Fibroblast of villous mesenchyme (primary cell): ENCODE data around the gene HCFC1R1. TPM values are rescaled to one million over a fixed set of nuclear protein-coding genes. Genes with fewer than 3 reads are reported as not detected.
A peak's percentile ranks its signal among the peaks of the same experiment; 100 is the strongest.

Experiments
- DNase-seq: peaks from one replicate; pipeline ENCODE4 v3.0.0-alpha.2; 2010; ENCODE audit warnings: low read depth
- H3K4me3 ChIP-seq: 2 replicates; pipeline ENCODE4 v1.5.1; 2011; ENCODE audit warnings: low read depth, mild to moderate bottlenecking, low read length
- total RNA-seq: library from RNA; depleted of rRNA; stranded (reverse); fragments of >200 nt; gene quantifications from 2 replicates; pipeline ENCODE4 v1.2.3, GENCODE V29; 2012
- TF ChIP-seq, protein P1 (sequence below): IDR thresholded peaks from 2 replicates; pipeline ENCODE4 v1.5.1; 2012; ENCODE audit warnings: low read depth, mild to moderate bottlenecking, low read length; ENCODE audit not compliant: insufficient read depth

The HCFC1R1 gene
- total RNA-seq, 1 donor = 28.1 TPM

DNA sequence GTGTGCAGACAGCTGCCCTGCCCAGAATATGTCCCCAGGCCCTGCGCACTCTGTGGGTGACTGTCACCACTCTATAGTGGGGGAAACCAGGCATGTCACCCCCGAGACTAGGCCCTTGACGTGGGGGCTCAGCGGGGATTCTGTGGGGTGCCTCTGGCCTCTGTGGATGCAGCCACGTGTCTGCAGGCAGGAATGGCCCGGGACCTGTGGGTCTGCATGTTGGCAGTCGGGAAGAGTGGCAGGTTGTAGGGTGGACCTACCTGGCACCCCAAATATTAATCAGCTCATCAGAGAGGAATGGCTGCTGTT, 42.7 kb upstream of the HCFC1R1 start:
- H3K4me3 ChIP-seq = no peak overlapping the region
- no peak for DNase-seq
- TF ChIP-seq, protein P1, sequence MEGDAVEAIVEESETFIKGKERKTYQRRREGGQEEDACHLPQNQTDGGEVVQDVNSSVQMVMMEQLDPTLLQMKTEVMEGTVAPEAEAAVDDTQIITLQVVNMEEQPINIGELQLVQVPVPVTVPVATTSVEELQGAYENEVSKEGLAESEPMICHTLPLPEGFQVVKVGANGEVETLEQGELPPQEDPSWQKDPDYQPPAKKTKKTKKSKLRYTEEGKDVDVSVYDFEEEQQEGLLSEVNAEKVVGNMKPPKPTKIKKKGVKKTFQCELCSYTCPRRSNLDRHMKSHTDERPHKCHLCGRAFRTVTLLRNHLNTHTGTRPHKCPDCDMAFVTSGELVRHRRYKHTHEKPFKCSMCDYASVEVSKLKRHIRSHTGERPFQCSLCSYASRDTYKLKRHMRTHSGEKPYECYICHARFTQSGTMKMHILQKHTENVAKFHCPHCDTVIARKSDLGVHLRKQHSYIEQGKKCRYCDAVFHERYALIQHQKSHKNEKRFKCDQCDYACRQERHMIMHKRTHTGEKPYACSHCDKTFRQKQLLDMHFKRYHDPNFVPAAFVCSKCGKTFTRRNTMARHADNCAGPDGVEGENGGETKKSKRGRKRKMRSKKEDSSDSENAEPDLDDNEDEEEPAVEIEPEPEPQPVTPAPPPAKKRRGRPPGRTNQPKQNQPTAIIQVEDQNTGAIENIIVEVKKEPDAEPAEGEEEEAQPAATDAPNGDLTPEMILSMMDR = no peak

DNA sequence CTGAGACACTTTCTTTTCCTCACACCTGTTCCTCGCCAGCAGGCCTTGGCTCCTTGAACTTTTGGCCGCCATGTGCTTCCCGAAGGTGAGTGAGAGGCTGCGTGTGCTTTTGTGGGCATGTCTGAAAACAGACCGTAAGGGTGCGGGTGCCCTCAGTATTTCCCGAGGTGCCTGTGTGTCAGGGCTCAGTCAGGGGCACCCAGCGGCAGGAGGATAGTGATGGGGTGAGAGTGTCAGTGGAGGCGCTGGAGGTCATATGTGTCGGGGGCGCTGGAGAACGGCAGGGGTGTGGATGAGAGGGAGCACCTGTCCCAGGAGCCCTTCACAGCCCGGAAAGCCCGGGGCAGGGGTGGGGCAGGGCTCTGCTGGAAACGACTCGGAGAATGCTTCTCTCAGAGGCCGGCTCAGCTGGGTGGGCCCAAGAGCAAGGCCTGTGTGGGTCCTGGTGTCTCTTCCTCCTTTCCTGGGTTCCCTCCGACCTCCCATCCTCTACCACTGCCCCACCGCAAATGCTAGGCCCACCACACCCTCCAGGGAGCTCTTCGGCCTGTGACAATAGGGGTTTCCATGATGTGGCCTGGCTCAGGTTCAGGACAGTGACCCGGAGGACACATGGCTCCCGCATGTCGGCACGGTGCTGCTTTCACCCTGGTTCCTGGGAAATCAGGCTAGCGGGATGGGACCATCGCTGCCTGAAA, 42.1 kb upstream of the HCFC1R1 start:
- peak overlapping the region; percentile 40 for H3K4me3 ChIP-seq
- DNase-seq = no peak
- TF ChIP-seq, protein P1 = no peak

DNA sequence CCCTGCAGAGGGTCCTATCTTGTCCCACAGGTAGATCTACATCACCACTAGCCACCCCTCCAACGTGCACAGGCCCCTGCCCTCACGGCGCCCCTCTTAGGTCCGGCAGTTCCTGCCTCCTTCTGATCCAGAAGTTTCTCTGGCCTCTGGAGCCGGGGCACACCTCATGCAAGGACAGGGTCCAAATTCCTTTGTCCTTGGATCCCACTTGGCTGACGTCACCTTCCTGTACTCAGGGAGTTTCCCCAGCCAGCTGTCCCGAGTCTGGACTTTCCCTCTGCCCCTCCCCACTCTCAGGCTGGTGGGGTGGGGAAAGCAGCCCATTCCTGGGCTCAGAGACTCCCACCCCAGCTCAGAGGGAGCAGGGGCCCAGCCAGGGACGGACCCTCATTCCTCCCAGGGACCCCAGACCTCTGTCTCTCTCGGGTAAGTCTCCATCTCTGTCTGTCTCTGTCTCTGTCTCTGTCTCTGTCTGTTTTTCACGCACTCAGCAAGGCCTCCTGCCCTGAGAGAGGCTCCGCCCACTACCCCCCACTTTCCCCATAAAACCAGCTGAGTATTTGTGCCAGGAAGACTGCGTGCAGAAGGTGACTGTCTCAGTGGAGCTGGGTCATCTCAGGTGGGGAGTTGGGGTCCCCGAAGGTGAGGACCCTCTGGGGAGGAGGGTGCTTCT, 41.5 kb upstream of the HCFC1R1 start, which contains the start of gene IL32:
IL32 (plus strand) TSS at position 572 of the 673 bp plus-strand sequence. CDS start 172 bp downstream, outside the sequence.
- TF ChIP-seq, protein P1 = no peak
- peak; percentile 78 for DNase-seq
- H3K4me3 ChIP-seq = peak within 1 kb of the TSS; percentile 40

DNA sequence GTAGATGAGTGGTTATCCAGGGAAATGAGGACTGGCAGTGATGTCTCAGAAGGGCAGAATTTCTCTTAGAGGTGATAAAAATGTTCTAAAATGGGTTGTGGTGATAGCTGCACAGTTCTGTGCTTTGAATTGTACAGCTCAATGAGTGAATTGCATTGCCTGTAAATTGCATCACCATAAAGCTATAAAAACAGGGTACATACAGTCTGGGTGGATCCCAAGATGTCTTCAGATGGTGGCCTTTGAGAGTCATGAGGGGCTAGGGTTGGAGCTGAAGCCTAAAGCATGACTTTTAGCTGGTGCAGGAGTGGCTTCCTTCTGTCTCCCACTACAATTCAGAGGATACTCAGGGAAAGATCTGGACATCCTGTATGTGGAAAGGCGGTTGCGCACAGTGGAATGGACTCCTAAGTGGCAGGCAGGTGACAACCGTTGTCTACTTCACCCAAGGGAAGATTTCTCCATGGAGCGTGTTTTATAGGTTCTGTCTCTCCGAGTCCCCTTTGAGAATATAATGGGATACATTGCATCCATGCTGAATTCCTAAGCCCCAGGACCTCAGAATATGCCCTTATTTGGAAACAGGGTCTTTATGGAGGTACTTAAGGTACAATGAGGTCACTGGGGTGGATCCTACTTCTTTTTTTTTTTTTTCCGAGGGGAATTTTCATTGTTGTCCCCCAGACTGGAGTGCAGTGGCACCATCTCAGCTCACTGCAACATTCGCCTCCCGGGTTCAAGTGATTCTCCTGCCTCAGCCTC, 40.1 kb upstream of the HCFC1R1 start:
- TF ChIP-seq, protein P1 = no peak
- peak; percentile 24 for DNase-seq

DNA sequence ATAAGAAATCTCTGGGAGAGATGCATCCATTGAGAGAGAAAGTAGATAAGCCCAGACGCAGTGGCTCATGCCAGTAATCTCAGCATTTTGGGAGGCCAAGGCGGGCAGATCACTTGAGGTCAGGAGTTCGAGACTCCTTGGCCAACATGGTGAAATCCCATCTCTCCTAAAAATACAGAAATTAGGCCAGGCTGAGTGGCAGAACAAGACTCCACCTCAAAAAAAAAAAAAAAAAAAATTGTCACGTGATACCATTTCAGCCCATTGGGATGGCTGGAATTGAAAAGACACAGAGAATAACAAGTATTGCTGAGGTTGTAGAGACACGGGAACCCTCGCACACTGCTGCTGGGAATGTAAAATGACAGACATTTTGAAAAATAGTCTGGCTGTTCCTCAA, 38.8 kb upstream of the HCFC1R1 start:
- TF ChIP-seq, protein P1 = no peak
- no peak for DNase-seq

More for the DNA sequence above, 40.1 kb upstream of the HCFC1R1 start:
- no peak overlapping the region for H3K4me3 ChIP-seq

DNA sequence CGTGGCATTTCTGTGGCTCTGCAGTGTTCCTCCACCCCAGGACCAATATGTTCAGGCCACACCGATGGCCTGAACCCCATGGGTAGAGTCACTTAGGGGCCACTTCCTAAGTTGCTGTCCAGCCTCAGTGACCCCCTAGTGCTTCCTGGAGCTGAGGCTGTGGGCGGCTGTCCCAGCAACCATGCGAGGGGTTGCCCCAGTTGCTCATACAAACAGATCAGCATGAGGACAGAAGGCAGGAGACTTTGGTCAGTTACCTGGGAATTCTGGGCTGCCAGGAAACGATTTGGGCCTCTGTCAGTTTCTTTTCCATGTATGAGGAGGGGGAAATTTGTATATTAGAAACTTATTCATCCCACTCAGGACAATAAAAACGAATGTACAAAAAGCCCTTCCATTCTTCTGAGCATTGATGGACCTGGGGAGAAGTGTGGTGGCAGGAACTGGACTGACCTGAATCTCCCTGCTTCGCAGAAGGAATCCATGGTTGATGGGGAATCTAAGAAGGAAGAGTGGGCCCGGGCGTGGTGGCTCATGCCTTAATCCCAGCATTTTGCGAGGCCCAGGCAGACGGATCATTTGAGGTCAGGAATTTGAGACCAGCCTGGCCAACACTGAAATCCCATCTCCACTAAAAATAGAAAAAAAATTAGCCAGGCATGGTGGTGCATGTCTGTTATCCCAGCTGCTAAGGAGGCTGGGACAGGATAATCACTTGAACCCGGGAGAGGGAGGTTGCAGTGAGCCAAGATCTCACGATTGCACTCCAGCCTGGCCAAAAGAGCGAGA, 36.8 kb upstream of the HCFC1R1 start:
- no peak for DNase-seq
- TF ChIP-seq, protein P1 = no peak
- no peak overlapping the region for H3K4me3 ChIP-seq

More for the DNA sequence above, 38.8 kb upstream of the HCFC1R1 start:
- no peak overlapping the region for H3K4me3 ChIP-seq
